Astrocyte of the spinal cord (primary cell): ENCODE data around the gene ZNF358.

Source experiments
- DNase-seq: peaks from one replicate; pipeline ENCODE4 v3.0.0; 2011; ENCODE audit warnings: low read depth, low spot score
- H3K4me3 ChIP-seq: 2 replicates; pipeline ENCODE4 v1.5.1; 2011; ENCODE audit warnings: low read depth, mild to moderate bottlenecking, low read length, moderate library complexity
- CTCF ChIP-seq: IDR thresholded peaks from 2 replicates; pipeline ENCODE4 v1.5.1; 2012; ENCODE audit warnings: low read depth, mild to moderate bottlenecking, low read length, inconsistent platforms
- in situ Hi-C: cut with HindIII; loops from 2 replicates; pipeline ENCODE4 v1.10.0; 2017; ENCODE audit warnings: low sequenced_read_pairs

The ZNF358 gene

GRCh38 chr19:7500811-7501450, 15.0 kb upstream of the ZNF358 start:
- no peak for DNase-seq
- no peak for TF ChIP-seq CTCF
- no peak overlapping the region for H3K4me3 ChIP-seq
- in situ Hi-C loops, result no loop called here

GRCh38 chr19:7502552-7502951, 13.4 kb upstream of the ZNF358 start:
- TF ChIP-seq CTCF, result no peak
- DNase-seq, result no peak
- in situ Hi-C loops, result no loop called here
- no peak overlapping the region for H3K4me3 ChIP-seq

GRCh38 chr19:7504684-7505083, 11.2 kb upstream of the ZNF358 start:
- no peak overlapping the region for H3K4me3 ChIP-seq
- in situ Hi-C loops, result no loop called here
- no peak for DNase-seq
- TF ChIP-seq CTCF, result no peak

- no peak for TF ChIP-seq CTCF
- H3K4me3 ChIP-seq, result no peak overlapping the region
- in situ Hi-C loops, result no loop called here
- no peak for DNase-seq
Observed at GRCh38 chr19:7505288-7505681, 10.6 kb upstream of the ZNF358 start.

- in situ Hi-C loops, result no loop called here
Observed at GRCh38 chr19:7505682-7506384, 10.1 kb upstream of the ZNF358 start.

More at GRCh38 chr19:7505682-7506384, 10.1 kb upstream of the ZNF358 start:
- DNase-seq, result no peak
- no peak for TF ChIP-seq CTCF
- H3K4me3 ChIP-seq, result no peak overlapping the region
